OCI-LY3 (cell line): ENCODE measurements around the gene DPYD.

Experiments used
- EZH2phosphoT487 ChIP-seq: fragments of 200-600 bp; shearing (Covaris generic); IDR thresholded peaks from 2 replicates; pipeline ENCODE4 v1.6.1; 2018; ENCODE audit warnings: antibody characterized with exemption, mixed run types, low read depth
- TF ChIP-seq, protein P1 (sequence below): fragments of 200-600, 300-600 bp; sonication (generic); IDR thresholded peaks from 2 replicates; pipeline ENCODE4 v1.5.1; 2014; ENCODE audit warnings: antibody characterized with exemption, low read length, low read depth

DNA sequence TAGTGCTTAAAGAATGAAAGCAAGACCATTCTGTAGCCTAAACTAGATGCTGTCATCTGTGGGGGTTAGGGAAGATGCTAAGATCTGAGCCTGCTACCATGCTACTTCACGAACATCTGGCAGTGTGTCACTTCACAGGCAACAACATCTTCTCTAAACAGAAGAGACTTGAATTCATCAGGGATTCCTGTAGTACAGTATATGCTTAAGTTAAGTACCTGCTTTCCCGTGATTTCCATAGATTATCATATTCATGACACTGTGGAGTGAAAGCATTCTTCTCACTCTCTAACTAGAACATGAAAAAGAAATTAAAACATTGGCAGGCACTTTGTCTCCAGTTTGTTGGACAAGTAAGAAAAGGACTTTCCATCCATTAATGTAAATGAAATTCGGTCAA is 808.4 kb downstream of the DPYD start:
- TF ChIP-seq, protein P1, sequence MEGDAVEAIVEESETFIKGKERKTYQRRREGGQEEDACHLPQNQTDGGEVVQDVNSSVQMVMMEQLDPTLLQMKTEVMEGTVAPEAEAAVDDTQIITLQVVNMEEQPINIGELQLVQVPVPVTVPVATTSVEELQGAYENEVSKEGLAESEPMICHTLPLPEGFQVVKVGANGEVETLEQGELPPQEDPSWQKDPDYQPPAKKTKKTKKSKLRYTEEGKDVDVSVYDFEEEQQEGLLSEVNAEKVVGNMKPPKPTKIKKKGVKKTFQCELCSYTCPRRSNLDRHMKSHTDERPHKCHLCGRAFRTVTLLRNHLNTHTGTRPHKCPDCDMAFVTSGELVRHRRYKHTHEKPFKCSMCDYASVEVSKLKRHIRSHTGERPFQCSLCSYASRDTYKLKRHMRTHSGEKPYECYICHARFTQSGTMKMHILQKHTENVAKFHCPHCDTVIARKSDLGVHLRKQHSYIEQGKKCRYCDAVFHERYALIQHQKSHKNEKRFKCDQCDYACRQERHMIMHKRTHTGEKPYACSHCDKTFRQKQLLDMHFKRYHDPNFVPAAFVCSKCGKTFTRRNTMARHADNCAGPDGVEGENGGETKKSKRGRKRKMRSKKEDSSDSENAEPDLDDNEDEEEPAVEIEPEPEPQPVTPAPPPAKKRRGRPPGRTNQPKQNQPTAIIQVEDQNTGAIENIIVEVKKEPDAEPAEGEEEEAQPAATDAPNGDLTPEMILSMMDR: no peak
- no peak for TF ChIP-seq EZH2phosphoT487
